ENCODE data around the gene LDLRAD4. TPM values are rescaled to one million over a fixed set of nuclear protein-coding genes. Genes with fewer than 3 reads are reported as not detected.

Gene LDLRAD4
- total RNA-seq, 4 donors from 2014 or later, result 20.4 to 40.4 (median 35.3) TPM

- Histone ChIP-seq H3K27me3 (no peaks in the 10 kb centered on the region), H3K36me3 (peaks cover 0 to 24% (median 12%) of the 10 kb centered on the region in 4 donors), H3K9me3 (no peaks in the 10 kb centered on the region), H3K4me3 (no peak overlapping the region), H3K4me1 (peaks cover 3 to 20% (median 7%) of the 10 kb centered on the region in 4 donors), H3K27ac (replicated peaks in 1 of 4) (no peak overlapping the region)
- WGBS, result 78% methylated on average over 10 of the region's 10 CpGs
- intact Hi-C loops (cut with DNase I), result loop anchor here (5.0 to 10.0 kb wide), 2 partner anchors 58 to 505 kb away; no protein-coding TSS in a partner anchor
- DNase-seq (ENCODE audit: extremely low spot score), result peak; percentile 66
- TF ChIP-seq POLR2AphosphoS5 (IDR thresholded peaks at IDR 0.05), result no peak
- no peak for TF ChIP-seq CTCF (IDR thresholded peaks at IDR 0.05)
- TF ChIP-seq POLR2A (IDR thresholded peaks at IDR 0.05; ENCODE audit: low read depth), result no peak
- no peak for TF ChIP-seq EP300 (IDR thresholded peaks at IDR 0.05)
These were observed 401.7 kb downstream of the LDLRAD4 start for GRCh38 chr18:13620206-13620672.

- no peak overlapping the region for H3K4me3 ChIP-seq
- H3K27ac ChIP-seq (replicated peaks in 1 of 4), result no peak overlapping the region
- peaks cover 0 to 13% (median 2%) of the 10 kb centered on the region in 4 donors for H3K4me1 ChIP-seq
- TF ChIP-seq CTCF (IDR thresholded peaks at IDR 0.05) (no peak), EP300 (IDR thresholded peaks at IDR 0.05) (no peak), POLR2A (IDR thresholded peaks at IDR 0.05; ENCODE audit: low read depth) (no peak), POLR2AphosphoS5 (IDR thresholded peaks at IDR 0.05) (no peak)
- no peaks in the 10 kb centered on the region for H3K9me3 ChIP-seq
- H3K27me3 ChIP-seq, result no peaks in the 10 kb centered on the region
- no peak for DNase-seq (ENCODE audit: extremely low spot score)
- 92% methylated on average over 9 of the region's 29 CpGs for WGBS
- intact Hi-C loops (cut with DNase I), result loop anchor here (5.0 to 10.0 kb wide), 2 partner anchors 59 to 506 kb away; no protein-coding TSS in a partner anchor
- H3K36me3 ChIP-seq, result peaks cover 0 to 24% (median 12%) of the 10 kb centered on the region in 4 donors
These were observed 402.4 kb downstream of the LDLRAD4 start for GRCh38 chr18:13620818-13621445.

- Histone ChIP-seq H3K27me3 (no peaks in the 10 kb centered on the region), H3K36me3 (peaks cover 0 to 24% (median 12%) of the 10 kb centered on the region in 4 donors), H3K27ac (replicated peaks in 1 of 4) (no peak overlapping the region), H3K4me1 (peaks cover 0 to 9% (median 2%) of the 10 kb centered on the region in 4 donors), H3K9me3 (no peaks in the 10 kb centered on the region), H3K4me3 (no peak overlapping the region)
- intact Hi-C loops (cut with DNase I), result loop anchor here (5.0 to 10.0 kb wide), 2 partner anchors 59 to 507 kb away; no protein-coding TSS in a partner anchor
- no peak for DNase-seq (ENCODE audit: extremely low spot score)
- no peak for TF ChIP-seq POLR2AphosphoS5 (IDR thresholded peaks at IDR 0.05)
- no peak for TF ChIP-seq POLR2A (IDR thresholded peaks at IDR 0.05; ENCODE audit: low read depth)
- no peak for TF ChIP-seq EP300 (IDR thresholded peaks at IDR 0.05)
- TF ChIP-seq CTCF (IDR thresholded peaks at IDR 0.05), result no peak
- 100% methylated on average over 2 of the region's 23 CpGs for WGBS
These were observed 402.9 kb downstream of the LDLRAD4 start for GRCh38 chr18:13621446-13621849.

GRCh38 chr18:13621886-13622619, 403.5 kb downstream of the LDLRAD4 start:
- DNase-seq (ENCODE audit: extremely low spot score), result no peak
- Histone ChIP-seq H3K4me1 (peaks cover 0 to 9% (median 2%) of the 10 kb centered on the region in 4 donors), H3K27me3 (no peaks in the 10 kb centered on the region), H3K36me3 (peaks cover 0 to 24% (median 12%) of the 10 kb centered on the region in 4 donors), H3K9me3 (no peaks in the 10 kb centered on the region), H3K4me3 (no peak overlapping the region), H3K27ac (replicated peaks in 1 of 4) (no peak overlapping the region)
- WGBS, result 93% methylated on average over 5 of the region's 19 CpGs
- intact Hi-C loops (cut with DNase I), result loop anchor here (5.0 to 10.0 kb wide), 2 partner anchors 60 to 507 kb away; no protein-coding TSS in a partner anchor
- TF ChIP-seq POLR2A (IDR thresholded peaks at IDR 0.05; ENCODE audit: low read depth) (no peak), POLR2AphosphoS5 (IDR thresholded peaks at IDR 0.05) (no peak), EP300 (IDR thresholded peaks at IDR 0.05) (no peak), CTCF (IDR thresholded peaks at IDR 0.05) (no peak)
